ENCODE measurements around the gene POP7. TPM values are rescaled to one million over a fixed set of nuclear protein-coding genes. Genes with fewer than 3 reads are reported as not detected.
"Not testable (repeated sequence)": the region's sequence is repeated elsewhere in the genome, so short reads cannot be mapped to it uniquely, and the experiment has no call there.

Gene POP7
- total RNA-seq, 5 donors from 2014 or later (not counting 1 experiment from before 2014, with no cell fraction given): 8.3 to 18.1 (median 17.8) TPM

DNA sequence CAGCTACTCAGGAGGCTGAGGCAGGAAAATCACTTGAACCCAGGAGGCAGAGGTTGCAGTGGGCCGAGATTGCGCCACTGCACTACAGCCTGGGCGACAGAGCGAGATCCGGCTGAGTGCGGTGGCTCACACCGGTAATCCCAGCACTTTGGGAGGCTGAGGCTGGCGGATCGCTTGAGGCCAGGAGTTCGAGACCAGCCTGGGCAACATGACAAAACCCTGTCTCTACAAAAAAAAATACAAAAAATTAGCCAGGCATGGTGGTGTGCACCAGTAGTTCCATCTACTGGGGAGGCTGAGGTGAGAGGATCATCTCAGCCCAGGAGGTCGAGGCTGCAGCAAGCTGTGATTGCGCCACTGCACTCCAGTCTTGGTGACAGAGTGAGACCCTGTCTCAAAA is 36.8 kb upstream of the POP7 start:
- H3K4me1 Mint-ChIP-seq; H3K4me3 Mint-ChIP-seq; POLR2A ChIA-PET; H3K9me3 ChIP-seq; H3K9me3 Mint-ChIP-seq; ATAC-seq (replicated peaks in 1 of 4); H3K27ac ChIP-seq (ENCODE audit: low read length); H3K27me3 ChIP-seq (replicated peaks in 1 of 2; ENCODE audit: control insufficient read depth in 2 of 2, extremely low read depth in 1 of 2, insufficient read depth in 2 of 2, low read length in 1 of 2); H3K36me3 Mint-ChIP-seq; H3K27ac Mint-ChIP-seq; DNase-seq; H3K4me3 ChIP-seq (ENCODE audit: control insufficient read depth in 1 of 2, extremely low read depth in 1 of 2, low read length in 1 of 2); H3K36me3 ChIP-seq (ENCODE audit: control insufficient read depth in 2 of 2, extremely low read depth in 1 of 2, insufficient read depth in 1 of 2, low read length in 1 of 2); H3K27me3 Mint-ChIP-seq; CTCF ChIA-PET: not testable (repeated sequence)
- 95% methylated on average over 4 of the region's 12 CpGs for WGBS (ENCODE audit: insufficient coverage)
- H3K4me1 ChIP-seq (ENCODE audit: control insufficient read depth in 1 of 2, extremely low read depth in 1 of 2, insufficient read depth in 2 of 2, low read length in 2 of 2): peaks cover 0 to 10% of the 10 kb centered on the region in 2 experiments

DNA sequence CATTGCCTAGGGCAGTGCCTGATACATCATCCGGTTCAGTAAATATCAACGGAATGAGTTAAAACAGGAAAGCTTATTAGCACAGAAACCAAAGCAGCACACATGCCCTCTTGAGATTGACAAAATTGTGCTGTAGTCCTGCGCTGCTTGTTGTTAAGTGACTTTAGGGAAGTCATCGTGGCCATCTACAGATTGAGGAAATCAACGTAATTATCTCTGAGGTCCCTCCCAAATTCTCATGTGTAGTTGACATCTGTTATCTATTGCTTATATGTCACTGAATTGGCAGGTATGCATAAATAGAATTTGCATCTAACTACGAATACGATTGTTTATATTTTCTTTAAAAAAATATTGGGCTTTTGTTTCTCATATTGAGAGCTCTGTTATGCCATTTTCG is 35.8 kb upstream of the POP7 start:
- Histone ChIP-seq H3K9me3 (no peaks in the 10 kb centered on the region), H3K4me1 (ENCODE audit: control insufficient read depth in 1 of 2, extremely low read depth in 1 of 2, insufficient read depth in 2 of 2, low read length in 2 of 2) (peaks cover 0 to 10% of the 10 kb centered on the region in 2 experiments), H3K27ac (ENCODE audit: low read length) (no peak overlapping the region), H3K36me3 (ENCODE audit: control insufficient read depth in 2 of 2, extremely low read depth in 1 of 2, insufficient read depth in 1 of 2, low read length in 1 of 2) (no peaks in the 10 kb centered on the region), H3K4me3 (ENCODE audit: control insufficient read depth in 1 of 2, extremely low read depth in 1 of 2, low read length in 1 of 2) (no peak overlapping the region), H3K27me3 (replicated peaks in 1 of 2; ENCODE audit: control insufficient read depth in 2 of 2, extremely low read depth in 1 of 2, insufficient read depth in 2 of 2, low read length in 1 of 2) (peaks cover 0 to 7% of the 10 kb centered on the region in 2 experiments)
- no peak overlapping the region for H3K27ac Mint-ChIP-seq
- H3K4me1 Mint-ChIP-seq: peaks cover 0 to 9% (median 5%) of the 10 kb centered on the region in 3 donors
- no peaks in the 10 kb centered on the region for H3K36me3 Mint-ChIP-seq
- DNase-seq (no peak), ATAC-seq (replicated peaks in 1 of 4) (no peak)
- H3K27me3 Mint-ChIP-seq: peaks cover 0 to 4% of the 10 kb centered on the region in 2 donors
- ChIA-PET CTCF (interaction anchor here in 1 of 2 donors (1.5 kb wide), 1 partner anchor 58 kb away, joined by 6 read pairs; the partner anchor contains the start of gene MOSPD3), POLR2A (interaction anchor here in 1 of 2 donors (0.6 kb wide), 2 partner anchors 18 to 50 kb away, joined by 3 read pairs; no protein-coding TSS in a partner anchor)
- no peak overlapping the region for H3K4me3 Mint-ChIP-seq
- 81% methylated on average over 4 of the region's 8 CpGs for WGBS (ENCODE audit: insufficient coverage)
- no peaks in the 10 kb centered on the region for H3K9me3 Mint-ChIP-seq

DNA sequence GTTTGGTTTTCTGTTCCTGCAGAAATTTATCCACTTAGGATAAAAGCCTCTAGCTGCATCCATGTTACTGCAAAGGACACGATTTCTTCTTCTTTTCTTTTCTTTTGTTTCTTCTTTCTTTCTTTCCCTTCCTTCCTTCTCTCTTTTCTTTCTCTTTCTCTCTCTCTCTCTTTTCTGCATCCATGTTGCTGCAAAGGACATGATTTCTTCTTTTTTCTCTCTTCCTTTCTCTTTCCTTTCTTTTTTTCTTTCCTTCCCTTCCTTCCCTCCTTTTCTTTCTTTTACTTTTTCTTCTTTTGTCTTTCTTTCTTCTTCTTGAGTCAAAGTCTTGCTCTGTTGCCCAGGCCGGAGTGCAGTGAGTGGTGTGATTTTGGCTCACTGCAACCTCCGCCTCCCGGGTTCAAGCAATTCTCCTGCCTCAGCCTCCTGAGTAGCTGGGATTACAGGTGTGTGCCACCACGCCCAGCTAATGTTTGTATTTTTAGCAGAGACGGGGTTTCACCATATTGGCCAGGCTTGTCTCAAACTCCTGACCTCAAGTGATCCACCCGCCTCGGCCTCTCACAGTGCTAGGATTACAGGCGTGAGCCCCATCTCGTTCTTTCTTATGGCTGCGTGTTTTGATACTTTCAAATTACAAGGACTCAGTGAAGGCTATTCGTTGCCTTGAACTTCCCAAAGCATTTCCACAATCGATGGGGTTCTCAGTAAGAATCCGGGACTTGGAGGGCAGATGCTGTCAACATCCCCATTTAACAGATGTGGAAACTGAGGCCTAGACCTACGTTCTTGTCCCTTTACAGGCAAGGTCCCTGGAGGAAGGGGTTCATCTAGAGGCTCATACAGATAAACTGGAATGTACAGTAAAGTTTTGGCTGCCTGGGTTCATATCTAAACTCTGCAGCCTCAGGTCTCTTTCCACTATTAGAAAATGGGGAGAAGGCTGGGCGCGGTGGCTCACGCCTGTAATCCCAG is 34.3 kb upstream of the POP7 start:
- H3K27me3 ChIP-seq (replicated peaks in 1 of 2; ENCODE audit: control insufficient read depth in 2 of 2, extremely low read depth in 1 of 2, insufficient read depth in 2 of 2, low read length in 1 of 2): no peaks in the 10 kb centered on the region
- no peak for ATAC-seq (replicated peaks in 1 of 4)
- H3K27ac Mint-ChIP-seq: peak overlapping the region in 1 of 2 donors; percentile 66
- peak overlapping the region in 1 of 3 donors; percentile 96 for H3K4me3 Mint-ChIP-seq
- no peaks in the 10 kb centered on the region for H3K9me3 Mint-ChIP-seq
- no peak overlapping the region for H3K4me3 ChIP-seq (ENCODE audit: control insufficient read depth in 1 of 2, extremely low read depth in 1 of 2, low read length in 1 of 2)
- H3K36me3 ChIP-seq (ENCODE audit: control insufficient read depth in 2 of 2, extremely low read depth in 1 of 2, insufficient read depth in 1 of 2, low read length in 1 of 2): peaks cover 3 to 4% of the 10 kb centered on the region in 2 donors
- no peak overlapping the region for H3K27ac ChIP-seq (ENCODE audit: low read length)
- H3K4me1 Mint-ChIP-seq: peaks cover 4 to 14% (median 9%) of the 10 kb centered on the region in 3 donors
- ChIA-PET CTCF (interaction anchor here in 1 of 2 donors (0.6 to 1.5 kb wide), 3 partner anchors 23 to 209 kb away, joined by 3 to 6 read pairs (median 4); partner anchors contain the start of gene MOSPD3), POLR2A (interaction anchor here in 1 of 2 donors (0.6 kb wide), 1 partner anchor 139 kb away, joined by 4 read pairs; no protein-coding TSS in a partner anchor)
- DNase-seq: no peak
- no peaks in the 10 kb centered on the region for H3K9me3 ChIP-seq
- H3K27me3 Mint-ChIP-seq: peaks cover 0 to 4% of the 10 kb centered on the region in 2 donors
- 93% methylated on average over 10 of the region's 18 CpGs for WGBS (ENCODE audit: insufficient coverage)
- peaks cover 2 to 18% of the 10 kb centered on the region in 2 experiments for H3K4me1 ChIP-seq (ENCODE audit: control insufficient read depth in 1 of 2, extremely low read depth in 1 of 2, insufficient read depth in 2 of 2, low read length in 2 of 2)
- H3K36me3 Mint-ChIP-seq: peaks cover under 1% of the 10 kb centered on the region

DNA sequence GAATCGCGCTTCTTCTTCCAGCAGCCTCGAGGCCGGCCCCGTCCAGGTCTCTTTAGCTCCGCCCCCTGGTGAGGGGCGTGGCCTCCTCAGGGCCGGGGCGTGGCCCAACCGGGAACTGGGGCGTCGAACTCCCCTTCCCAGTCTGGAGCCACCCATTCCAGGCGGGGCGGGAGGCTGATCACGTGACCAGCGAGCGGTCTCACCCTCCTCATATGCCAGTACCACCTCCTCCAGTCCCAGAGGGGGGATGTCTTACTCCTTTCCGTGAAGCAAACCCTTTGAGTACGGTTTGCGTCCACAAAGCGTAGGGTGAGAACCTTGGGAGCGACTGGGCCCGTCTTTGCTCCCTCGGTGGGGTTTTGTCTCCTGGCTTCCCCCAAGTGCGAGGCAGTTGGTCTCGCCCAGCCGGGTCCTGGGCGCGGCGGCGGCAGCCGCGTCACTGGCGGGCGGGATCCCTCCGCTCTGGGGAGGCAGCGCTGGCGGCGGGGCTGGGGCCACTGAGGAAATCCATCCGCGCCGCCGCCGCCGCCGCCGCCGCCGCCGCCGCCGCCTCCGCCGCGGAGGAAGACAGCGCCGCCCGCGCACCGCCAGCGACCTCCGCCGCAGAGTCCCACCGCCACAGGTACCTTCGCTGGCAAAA is 32.5 kb upstream of the POP7 start, which contains the start of gene GNB2:
GNB2 (plus strand) TSS at position 439 of the 640 bp plus-strand sequence. CDS start 2,526 bp downstream, outside the sequence.
- Mint-ChIP-seq H3K9me3 (no peaks in the 10 kb centered on the region), H3K4me3 (peak within 1 kb of the TSS; percentile 95 to 96 (median 96)), H3K27ac (peak within 1 kb of the TSS; percentile 94 to 98), H3K36me3 (peaks cover 11% of the 10 kb centered on the region), H3K4me1 (peaks cover 9 to 24% (median 16%) of the 10 kb centered on the region in 3 donors), H3K27me3 (peaks cover 0 to 2% of the 10 kb centered on the region in 2 donors)
- Histone ChIP-seq H3K36me3 (ENCODE audit: control insufficient read depth in 2 of 2, extremely low read depth in 1 of 2, insufficient read depth in 1 of 2, low read length in 1 of 2) (peaks cover 14 to 22% of the 10 kb centered on the region in 2 donors), H3K4me1 (ENCODE audit: control insufficient read depth in 1 of 2, extremely low read depth in 1 of 2, insufficient read depth in 2 of 2, low read length in 2 of 2) (peaks cover 2 to 35% of the 10 kb centered on the region in 2 experiments), H3K27ac (ENCODE audit: low read length) (peak within 1 kb of the TSS; percentile 83), H3K4me3 (ENCODE audit: control insufficient read depth in 1 of 2, extremely low read depth in 1 of 2, low read length in 1 of 2) (peak within 1 kb of the TSS; percentile 80 to 85), H3K9me3 (no peaks in the 10 kb centered on the region), H3K27me3 (replicated peaks in 1 of 2; ENCODE audit: control insufficient read depth in 2 of 2, extremely low read depth in 1 of 2, insufficient read depth in 2 of 2, low read length in 1 of 2) (no peaks in the 10 kb centered on the region)
- WGBS (ENCODE audit: insufficient coverage): under 1% methylated on average over 57 of the region's 65 CpGs
- ChIA-PET CTCF (interaction anchor here in 1 of 2 donors (0.6 to 1.0 kb wide), 5 partner anchors 16 to 61 kb away, joined by 3 to 6 read pairs (median 5); partner anchors contain the start of genes MOSPD3 and POP7), POLR2A (no interaction called here)
- DNase-seq (peak; percentile 84 to 99 (median 93)), ATAC-seq (replicated peaks in 1 of 4) (peak; percentile 53 to 62 (median 58))

DNA sequence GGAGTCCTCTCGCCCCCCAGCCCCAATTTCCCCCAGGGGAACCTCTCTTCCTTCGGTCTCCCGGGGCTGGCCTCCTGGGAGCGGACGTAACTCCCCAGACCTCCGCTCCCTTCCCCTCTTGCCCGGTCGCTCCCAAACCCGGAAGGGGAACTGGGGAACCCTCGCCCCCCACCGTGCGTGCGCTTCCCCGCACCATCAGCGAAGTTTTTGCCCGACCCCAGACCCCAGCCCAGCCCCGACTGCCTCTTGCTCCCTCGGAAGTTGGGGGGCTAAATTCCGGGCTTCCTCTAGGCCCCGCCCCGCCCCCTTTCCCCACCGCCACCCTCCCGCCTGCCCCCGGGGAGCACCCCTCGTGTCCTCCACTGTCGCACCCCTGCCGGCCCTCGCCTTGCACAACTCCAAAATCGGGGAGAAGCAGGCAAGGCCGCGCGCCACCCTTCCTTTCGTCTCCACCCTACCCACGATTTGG is 31.9 kb upstream of the POP7 start:
- Mint-ChIP-seq H3K4me1 (peaks cover 10 to 26% (median 18%) of the 10 kb centered on the region in 3 donors), H3K27me3 (peaks cover 0 to 2% of the 10 kb centered on the region in 2 donors), H3K36me3 (peaks cover 12% of the 10 kb centered on the region), H3K27ac (peak overlapping the region; percentile 94 to 98), H3K9me3 (no peaks in the 10 kb centered on the region), H3K4me3 (peak overlapping the region; percentile 95 to 96 (median 96))
- Histone ChIP-seq H3K27me3 (replicated peaks in 1 of 2; ENCODE audit: control insufficient read depth in 2 of 2, extremely low read depth in 1 of 2, insufficient read depth in 2 of 2, low read length in 1 of 2) (no peaks in the 10 kb centered on the region), H3K27ac (ENCODE audit: low read length) (peak overlapping the region; percentile 83), H3K4me1 (ENCODE audit: control insufficient read depth in 1 of 2, extremely low read depth in 1 of 2, insufficient read depth in 2 of 2, low read length in 2 of 2) (peaks cover 2 to 40% of the 10 kb centered on the region in 2 experiments), H3K4me3 (ENCODE audit: control insufficient read depth in 1 of 2, extremely low read depth in 1 of 2, low read length in 1 of 2) (peak overlapping the region; percentile 80 to 85), H3K9me3 (no peaks in the 10 kb centered on the region), H3K36me3 (ENCODE audit: control insufficient read depth in 2 of 2, extremely low read depth in 1 of 2, insufficient read depth in 1 of 2, low read length in 1 of 2) (peaks cover 14 to 28% of the 10 kb centered on the region in 2 donors)
- under 1% methylated on average over 19 of the region's 34 CpGs for WGBS (ENCODE audit: insufficient coverage)
- DNase-seq (peak in 16 of 35 experiments; percentile 15 to 60 (median 34)), ATAC-seq (replicated peaks in 1 of 4) (peak in 1 of 4 experiments; percentile 0)
- ChIA-PET POLR2A (no interaction called here), CTCF (no interaction called here)

All from T-cell (primary cell).